Omental fat pad (tissue), 4 donors: ENCODE measurements around the gene ADAM19. TPM values are rescaled to one million over a fixed set of nuclear protein-coding genes. Genes with fewer than 3 reads are reported as not detected.

Source experiments
- ATAC-seq: fragments of 150-250 bp; one replicate; pipeline ENCODE4 v1.9.1; 2016; ENCODE audit warnings: mild to moderate bottlenecking, moderate library complexity; ENCODE audit not compliant: low FRiP score
- DNase-seq: peaks from one replicate; pipeline ENCODE4 v3.0.0-alpha.2; 2019; ENCODE audit warnings: low spot score
- total RNA-seq, 4 donors: library from RNA; depleted of rRNA; stranded (reverse); fragments of >200 nt; gene quantifications; one replicate each; pipeline ENCODE4 v1.1.0, GENCODE V29; 2016
- TF ChIP-seq, protein P1 (sequence below), 3 donors: fragments of 450-650 bp; IDR thresholded peaks; one replicate each; pipeline ENCODE4 v1.5.1; 2016 to 2017; ENCODE audit warnings: antibody characterized with exemption in 3 of 3, mild to moderate bottlenecking in 3 of 3, moderate library complexity in 2 of 3

Gene ADAM19
- total RNA-seq, 4 donors from 2014 or later: 2.1 to 18.0 (median 9.1) TPM

DNA sequence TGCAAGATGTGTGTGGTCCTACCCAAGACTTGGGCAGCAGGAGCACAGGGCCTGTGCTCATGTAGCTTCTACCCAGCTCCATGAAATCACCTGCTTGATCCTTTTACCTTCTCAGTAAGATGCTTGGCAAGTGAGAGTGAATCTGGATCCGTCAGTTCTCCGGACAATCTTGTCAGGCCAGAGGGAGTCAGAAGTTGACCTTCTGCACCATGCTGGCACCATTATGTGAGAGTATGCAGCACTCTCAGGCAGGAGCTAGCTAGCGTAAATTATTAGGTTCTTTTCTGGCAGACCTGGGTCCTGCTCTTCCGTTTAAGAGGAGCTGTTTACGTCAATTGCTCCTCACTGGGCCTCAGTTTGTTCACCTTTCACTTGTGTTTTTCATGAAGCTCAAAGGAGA, 37.0 kb upstream of the ADAM19 start:
- DNase-seq (no peak), ATAC-seq (no peak)
- TF ChIP-seq, protein P1, sequence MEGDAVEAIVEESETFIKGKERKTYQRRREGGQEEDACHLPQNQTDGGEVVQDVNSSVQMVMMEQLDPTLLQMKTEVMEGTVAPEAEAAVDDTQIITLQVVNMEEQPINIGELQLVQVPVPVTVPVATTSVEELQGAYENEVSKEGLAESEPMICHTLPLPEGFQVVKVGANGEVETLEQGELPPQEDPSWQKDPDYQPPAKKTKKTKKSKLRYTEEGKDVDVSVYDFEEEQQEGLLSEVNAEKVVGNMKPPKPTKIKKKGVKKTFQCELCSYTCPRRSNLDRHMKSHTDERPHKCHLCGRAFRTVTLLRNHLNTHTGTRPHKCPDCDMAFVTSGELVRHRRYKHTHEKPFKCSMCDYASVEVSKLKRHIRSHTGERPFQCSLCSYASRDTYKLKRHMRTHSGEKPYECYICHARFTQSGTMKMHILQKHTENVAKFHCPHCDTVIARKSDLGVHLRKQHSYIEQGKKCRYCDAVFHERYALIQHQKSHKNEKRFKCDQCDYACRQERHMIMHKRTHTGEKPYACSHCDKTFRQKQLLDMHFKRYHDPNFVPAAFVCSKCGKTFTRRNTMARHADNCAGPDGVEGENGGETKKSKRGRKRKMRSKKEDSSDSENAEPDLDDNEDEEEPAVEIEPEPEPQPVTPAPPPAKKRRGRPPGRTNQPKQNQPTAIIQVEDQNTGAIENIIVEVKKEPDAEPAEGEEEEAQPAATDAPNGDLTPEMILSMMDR (IDR thresholded peaks at IDR 0.05): no peak

DNA sequence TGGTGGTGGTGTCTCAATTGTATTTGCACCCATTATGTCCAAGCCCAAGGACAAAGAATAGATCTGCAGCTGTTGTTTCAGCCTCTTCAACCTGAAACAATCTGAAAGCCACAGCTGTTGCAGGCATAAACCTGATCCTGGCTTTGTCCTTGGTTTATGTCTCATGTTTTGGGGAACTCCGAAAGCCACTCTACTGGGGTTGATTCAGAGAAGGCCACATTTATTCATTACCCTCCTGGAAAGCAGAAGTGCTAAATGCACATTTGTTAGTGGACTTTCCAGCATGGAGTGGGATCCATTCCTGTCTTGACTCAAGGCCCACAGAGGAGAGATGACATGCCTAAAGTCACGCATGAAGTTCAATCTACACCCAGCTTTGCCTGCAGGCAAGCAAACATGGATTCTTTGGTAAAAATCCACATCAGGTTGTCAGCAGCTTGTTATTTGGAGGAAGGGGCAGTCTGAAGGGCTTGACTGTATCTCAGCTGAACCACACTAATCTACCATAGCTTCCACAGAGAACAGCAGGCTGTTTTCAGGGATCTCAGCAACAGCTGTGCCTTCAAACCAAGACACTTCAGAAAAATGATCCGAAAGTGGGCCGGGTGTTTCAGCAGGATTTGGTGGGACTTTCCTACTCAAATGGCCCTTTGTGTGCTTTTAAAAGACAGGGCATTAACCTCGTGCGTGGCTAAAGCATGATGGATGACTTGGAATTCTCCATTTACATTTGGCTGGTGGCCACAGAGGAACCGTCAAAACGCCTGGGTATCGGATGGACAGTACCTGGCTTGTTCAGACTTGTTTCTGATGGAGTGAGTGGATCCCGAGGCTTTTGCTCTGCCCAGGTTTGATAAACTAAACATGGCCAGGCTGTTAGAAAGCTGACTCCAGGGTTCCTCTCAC, 36.2 kb upstream of the ADAM19 start:
- TF ChIP-seq, protein P1 (IDR thresholded peaks at IDR 0.05): no peak
- no peak for DNase-seq
- no peak for ATAC-seq

GRCh38 chr5:157610990-157611389, 35.4 kb upstream of the ADAM19 start:
- TF ChIP-seq, protein P1 (IDR thresholded peaks at IDR 0.05): no peak
- no peak for ATAC-seq
- DNase-seq: no peak

GRCh38 chr5:157608972-157609565, 33.5 kb upstream of the ADAM19 start:
- DNase-seq: no peak
- ATAC-seq: no peak
- TF ChIP-seq, protein P1 (IDR thresholded peaks at IDR 0.05): no peak

- ATAC-seq (no peak), DNase-seq (no peak)
- TF ChIP-seq, protein P1 (IDR thresholded peaks at IDR 0.05): no peak
Observed at GRCh38 chr5:157607371-157608161, 32.0 kb upstream of the ADAM19 start.

- ATAC-seq (no peak), DNase-seq (no peak)
- TF ChIP-seq, protein P1 (IDR thresholded peaks at IDR 0.05): no peak
Observed at GRCh38 chr5:157606046-157606445, 30.5 kb upstream of the ADAM19 start.
